ENCODE measurements around the gene NAB2. TPM values are rescaled to one million over a fixed set of nuclear protein-coding genes. Genes with fewer than 3 reads are reported as not detected.

Gene NAB2
- total and polyA plus RNA-seq, 9 of the 15 experiments (the other 6 are each of a cell fraction or from before 2014, with no cell fraction given): 0.45 to 40.9 (median 20.4) TPM

GRCh38 chr12:57112492-57113294, 23.8 kb downstream of the NAB2 start (continued):
- TF ChIP-seq, protein P1, sequence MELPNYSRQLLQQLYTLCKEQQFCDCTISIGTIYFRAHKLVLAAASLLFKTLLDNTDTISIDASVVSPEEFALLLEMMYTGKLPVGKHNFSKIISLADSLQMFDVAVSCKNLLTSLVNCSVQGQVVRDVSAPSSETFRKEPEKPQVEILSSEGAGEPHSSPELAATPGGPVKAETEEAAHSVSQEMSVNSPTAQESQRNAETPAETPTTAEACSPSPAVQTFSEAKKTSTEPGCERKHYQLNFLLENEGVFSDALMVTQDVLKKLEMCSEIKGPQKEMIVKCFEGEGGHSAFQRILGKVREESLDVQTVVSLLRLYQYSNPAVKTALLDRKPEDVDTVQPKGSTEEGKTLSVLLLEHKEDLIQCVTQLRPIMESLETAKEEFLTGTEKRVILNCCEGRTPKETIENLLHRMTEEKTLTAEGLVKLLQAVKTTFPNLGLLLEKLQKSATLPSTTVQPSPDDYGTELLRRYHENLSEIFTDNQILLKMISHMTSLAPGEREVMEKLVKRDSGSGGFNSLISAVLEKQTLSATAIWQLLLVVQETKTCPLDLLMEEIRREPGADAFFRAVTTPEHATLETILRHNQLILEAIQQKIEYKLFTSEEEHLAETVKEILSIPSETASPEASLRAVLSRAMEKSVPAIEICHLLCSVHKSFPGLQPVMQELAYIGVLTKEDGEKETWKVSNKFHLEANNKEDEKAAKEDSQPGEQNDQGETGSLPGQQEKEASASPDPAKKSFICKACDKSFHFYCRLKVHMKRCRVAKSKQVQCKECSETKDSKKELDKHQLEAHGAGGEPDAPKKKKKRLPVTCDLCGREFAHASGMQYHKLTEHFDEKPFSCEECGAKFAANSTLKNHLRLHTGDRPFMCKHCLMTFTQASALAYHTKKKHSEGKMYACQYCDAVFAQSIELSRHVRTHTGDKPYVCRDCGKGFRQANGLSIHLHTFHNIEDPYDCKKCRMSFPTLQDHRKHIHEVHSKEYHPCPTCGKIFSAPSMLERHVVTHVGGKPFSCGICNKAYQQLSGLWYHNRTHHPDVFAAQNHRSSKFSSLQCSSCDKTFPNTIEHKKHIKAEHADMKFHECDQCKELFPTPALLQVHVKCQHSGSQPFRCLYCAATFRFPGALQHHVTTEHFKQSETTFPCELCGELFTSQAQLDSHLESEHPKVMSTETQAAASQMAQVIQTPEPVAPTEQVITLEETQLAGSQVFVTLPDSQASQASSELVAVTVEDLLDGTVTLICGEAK (IDR thresholded peaks at IDR 0.05): no peak
- TF ChIP-seq, protein P1 (CRISPR knock-in tag; IDR thresholded peaks at IDR 0.05): no peak
- no peak for TF ChIP-seq COPS2 (conservative IDR thresholded peaks at IDR 0.05)
- TF ChIP-seq CHD7 (IDR thresholded peaks at IDR 0.05; ENCODE audit: low read depth, low read length): no peak
- TF ChIP-seq JUN (IDR thresholded peaks at IDR 0.05; ENCODE audit: borderline replicate concordance, low read depth, low read length): no peak
- 0 out of 2 replicates have a peak, but pooled peaks have one; percentile 7 for TF ChIP-seq JUN (CRISPR knock-in tag; IDR thresholded peaks at IDR 0.05; ENCODE audit: borderline replicate concordance)

Data from K562 (cell line).